ENCODE results near the gene TEX35.

DNA sequence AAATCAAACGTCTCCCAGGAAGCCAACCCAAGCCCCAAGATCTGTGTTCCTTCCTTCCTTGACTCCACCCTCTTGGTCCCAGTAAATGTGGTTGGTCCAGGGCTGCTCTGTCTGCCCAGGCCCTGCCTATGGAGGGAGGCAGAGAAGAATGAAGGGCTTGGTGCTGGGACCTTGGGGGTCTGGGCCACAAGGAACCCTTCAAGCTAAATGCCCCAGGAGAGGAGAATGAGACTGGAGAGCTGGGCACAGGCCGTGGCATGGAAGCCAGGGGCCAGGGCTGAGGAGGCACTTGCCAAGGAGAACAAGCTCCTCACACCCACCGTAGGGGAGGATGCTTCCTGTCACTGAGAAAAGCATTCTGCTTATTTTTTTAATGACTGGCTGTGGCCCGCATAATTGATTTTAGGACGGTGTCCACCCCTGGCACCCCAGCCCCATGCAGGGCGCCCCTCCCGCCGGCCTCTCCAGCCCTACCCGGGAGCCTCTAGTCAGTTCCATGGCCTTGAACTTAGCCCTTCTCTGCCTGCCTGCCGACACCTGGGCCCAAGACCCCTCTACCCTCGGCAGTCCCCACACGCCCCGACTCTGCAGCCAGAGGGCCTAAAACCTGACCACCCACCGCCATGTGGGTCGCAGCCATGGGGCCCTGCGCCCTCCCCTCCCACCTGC is 17.0 kb upstream of the TEX35 start:
- TF ChIP-seq, protein P1, sequence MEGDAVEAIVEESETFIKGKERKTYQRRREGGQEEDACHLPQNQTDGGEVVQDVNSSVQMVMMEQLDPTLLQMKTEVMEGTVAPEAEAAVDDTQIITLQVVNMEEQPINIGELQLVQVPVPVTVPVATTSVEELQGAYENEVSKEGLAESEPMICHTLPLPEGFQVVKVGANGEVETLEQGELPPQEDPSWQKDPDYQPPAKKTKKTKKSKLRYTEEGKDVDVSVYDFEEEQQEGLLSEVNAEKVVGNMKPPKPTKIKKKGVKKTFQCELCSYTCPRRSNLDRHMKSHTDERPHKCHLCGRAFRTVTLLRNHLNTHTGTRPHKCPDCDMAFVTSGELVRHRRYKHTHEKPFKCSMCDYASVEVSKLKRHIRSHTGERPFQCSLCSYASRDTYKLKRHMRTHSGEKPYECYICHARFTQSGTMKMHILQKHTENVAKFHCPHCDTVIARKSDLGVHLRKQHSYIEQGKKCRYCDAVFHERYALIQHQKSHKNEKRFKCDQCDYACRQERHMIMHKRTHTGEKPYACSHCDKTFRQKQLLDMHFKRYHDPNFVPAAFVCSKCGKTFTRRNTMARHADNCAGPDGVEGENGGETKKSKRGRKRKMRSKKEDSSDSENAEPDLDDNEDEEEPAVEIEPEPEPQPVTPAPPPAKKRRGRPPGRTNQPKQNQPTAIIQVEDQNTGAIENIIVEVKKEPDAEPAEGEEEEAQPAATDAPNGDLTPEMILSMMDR (IDR thresholded peaks at IDR 0.05; ENCODE audit: low read length) = no peak
- TF ChIP-seq EZH2 (IDR thresholded peaks at IDR 0.05; ENCODE audit: borderline replicate concordance, low read length) = no peak

Measured in OCI-LY1 (cell line).